G401.6 (cell line): ENCODE results near the gene ZNF283.
"Not testable (repeated sequence)": the region's sequence is repeated elsewhere in the genome, so short reads cannot be mapped to it uniquely, and the experiment has no call there.

Experiments used
- FAIRE-seq: peaks from 2 replicates; lab custom pipeline; 2012; peaks lifted over from hg19 to GRCh38; lab: Jason Lieb, UNC

Gene ZNF283

DNA sequence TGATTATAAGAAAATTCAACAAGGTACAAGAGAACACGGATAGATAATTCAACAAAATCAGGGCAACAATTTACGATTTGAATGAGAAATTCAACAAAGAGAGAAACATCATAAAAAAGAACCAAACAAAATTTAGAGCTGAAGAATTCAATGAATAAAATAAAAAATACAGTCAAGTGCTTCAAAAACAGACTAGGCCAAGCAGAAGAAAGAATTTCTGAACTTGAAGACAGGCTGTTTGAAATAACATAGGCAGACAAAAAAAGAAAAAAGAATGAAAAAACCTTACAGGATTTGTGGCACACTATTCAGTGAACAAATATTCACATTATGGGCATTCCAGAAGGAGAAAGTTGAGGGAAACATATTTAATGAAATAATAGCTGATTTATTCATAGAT lies 31.1 kb downstream of the ZNF283 start:
- peak; percentile 6 for FAIRE-seq

DNA sequence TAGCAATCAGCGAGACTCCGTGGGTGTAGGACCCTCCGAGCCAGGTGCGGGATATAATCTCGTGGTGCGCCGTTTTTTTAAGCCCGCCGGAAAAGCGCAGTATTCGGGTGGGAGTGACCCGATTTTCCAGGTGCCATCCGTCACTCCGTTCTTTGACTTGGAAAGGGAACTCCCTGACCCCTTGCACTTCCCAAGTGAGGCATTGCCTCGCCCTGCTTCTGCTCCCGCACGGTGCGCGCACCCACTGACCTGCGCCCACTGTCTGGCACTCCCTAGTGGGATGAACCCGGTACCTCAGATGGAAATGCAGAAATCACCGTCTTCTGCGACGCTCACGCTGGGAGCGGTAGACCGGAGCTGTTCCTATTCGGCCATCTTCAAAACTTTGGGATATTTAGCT lies 39.8 kb downstream of the ZNF283 start:
- FAIRE-seq: not testable (repeated sequence)

DNA sequence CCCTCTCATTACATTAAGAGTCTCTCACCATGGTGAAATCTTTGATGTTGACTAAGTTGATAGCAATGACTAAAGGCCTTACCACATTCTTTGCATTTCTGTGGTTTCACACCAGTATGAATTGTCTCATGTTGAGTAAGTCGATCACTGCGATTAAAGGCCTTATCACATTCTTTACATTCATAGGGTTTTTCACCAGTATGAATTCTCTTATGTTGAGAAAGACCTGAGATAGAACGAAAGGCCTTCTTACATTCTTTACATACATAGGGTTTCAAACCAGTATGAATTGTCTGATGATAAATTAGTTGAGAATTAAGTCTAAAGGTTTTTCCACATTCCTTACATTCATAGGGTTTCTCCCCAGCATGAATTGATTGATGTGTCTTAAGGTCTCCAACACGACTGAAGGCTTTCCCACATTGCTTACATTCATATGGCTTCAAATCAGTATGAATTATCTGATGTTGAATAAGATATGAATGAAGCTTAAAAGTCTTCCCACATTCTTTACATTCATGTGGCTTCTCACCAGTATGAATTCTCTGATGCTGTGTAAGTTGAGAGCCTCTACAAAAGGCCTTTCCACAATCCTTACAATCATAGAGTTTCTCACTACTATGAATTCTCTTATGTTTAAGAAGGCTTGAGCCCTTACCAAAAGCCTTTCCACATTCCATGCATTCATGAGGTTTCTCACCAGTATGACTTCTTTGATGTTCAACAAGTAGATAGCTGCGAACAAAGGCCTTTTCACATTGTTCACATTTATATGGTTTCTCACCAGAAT lies 45.6 kb downstream of the ZNF283 start:
- no peak for FAIRE-seq

DNA sequence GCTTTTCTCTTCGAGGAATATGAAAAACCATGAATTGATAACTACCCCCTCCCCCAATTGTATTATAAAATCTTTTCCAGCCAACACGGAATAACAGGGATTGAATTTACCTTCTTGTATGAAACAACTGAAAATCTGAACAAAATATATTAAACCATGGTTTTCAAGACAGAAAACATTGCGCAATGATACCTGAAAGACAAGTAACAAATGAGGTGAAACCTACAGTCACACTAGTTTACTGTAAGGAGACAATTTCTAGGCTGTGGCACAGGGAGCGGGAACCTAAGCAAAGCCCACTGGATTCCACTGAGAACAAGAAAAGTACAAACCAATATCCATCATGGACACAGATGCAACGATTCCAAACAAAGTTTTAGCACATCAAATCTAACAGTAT lies 53.4 kb downstream of the ZNF283 start:
- FAIRE-seq: no peak

DNA sequence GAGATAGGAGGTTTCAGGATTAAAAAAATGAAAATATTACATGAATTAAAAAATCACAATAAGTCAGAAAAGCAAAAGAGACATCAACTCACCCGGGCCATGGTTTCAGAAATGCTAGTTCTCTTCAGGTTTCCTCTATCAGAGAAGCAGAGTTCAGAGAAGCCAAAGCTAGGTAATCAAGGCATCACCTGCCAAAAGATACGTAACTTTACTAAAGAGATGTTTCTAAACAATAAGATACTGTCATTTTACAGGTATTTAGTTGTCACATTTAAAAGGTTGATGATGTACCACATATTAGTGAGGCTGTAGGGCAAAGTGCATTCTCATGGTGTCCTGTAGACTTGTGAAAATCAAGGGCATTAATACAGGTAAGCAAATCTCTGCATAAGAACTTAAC lies 56.7 kb downstream of the ZNF283 start, which contains the start of gene ZNF404:
Gene ZNF404 (minus strand): TSS at position 101 of the 400 bp plus-strand sequence.
- no peak for FAIRE-seq

DNA sequence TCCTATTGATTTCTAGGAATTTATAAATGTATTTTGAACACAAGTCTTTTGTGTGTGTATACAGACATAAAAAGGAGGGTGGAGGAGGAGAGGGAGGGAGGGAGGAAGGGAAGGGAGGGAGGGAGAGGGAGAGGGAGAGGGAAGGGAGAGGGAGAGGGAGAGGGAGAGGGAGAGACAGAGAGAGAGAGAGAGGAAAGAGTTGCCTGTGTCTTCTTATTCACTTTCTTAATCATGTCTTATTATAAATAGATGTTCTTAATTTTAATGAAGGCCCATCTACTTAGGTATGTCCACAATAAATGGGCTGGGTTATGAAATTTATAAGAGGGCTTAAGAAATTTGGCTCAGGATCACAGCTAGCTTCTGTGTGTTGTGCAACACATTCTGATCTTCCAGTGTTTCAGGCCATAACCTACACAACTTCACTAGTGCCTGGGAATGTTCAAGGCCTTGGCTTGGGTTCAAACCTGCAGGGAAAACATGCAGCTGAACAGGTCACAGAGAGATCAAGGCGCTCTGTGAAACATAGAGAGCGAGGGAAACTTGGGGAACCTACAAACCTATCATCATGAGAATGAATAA lies 68.7 kb downstream of the ZNF283 start:
- FAIRE-seq: no peak
